ENCODE results near the gene GRIN2A. TPM values are rescaled to one million over a fixed set of nuclear protein-coding genes. Genes with fewer than 3 reads are reported as not detected.

The GRIN2A gene
- total and polyA plus RNA-seq, 2 donors (not counting 1 experiment from before 2014, with no cell fraction given): 0.44 TPM; not detected in 1

DNA sequence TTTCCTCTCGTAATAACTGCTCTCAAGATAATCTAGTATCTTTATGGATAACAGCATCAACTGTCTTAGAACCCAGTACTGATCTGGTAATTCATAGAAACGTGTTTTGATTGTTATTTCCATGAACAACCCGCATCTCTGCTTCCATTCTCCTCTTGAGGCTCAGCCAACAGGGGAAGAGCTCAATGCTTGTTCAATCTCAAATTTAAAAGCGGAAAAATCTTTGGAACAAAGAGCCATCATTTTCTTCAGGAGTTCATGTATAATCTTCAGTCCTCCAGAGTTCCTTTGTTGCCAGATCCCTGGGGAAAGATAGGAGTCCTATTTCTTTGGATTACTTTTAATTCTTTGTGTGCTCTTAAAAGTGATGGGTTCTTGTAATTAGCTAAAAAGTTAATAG, 319.9 kb downstream of the GRIN2A start:
- Mint-ChIP-seq H3K4me1 (no peaks in the 10 kb centered on the region), H3K27me3 (peaks cover 3% of the 10 kb centered on the region), H3K27ac (no peak overlapping the region), H3K9me3 (ENCODE audit: insufficient read depth) (no peaks in the 10 kb centered on the region), H3K4me3 (no peak overlapping the region)
- WGBS (ENCODE audit: insufficient coverage): 80% methylated on average over 1 of the region's 4 CpGs
- intact Hi-C loops (cut with micrococcal nuclease): no loop called here
- H3K27ac ChIP-seq (ENCODE audit: low read length in 2 of 2): no peak overlapping the region
- H3K4me2 ChIP-seq (replicated peaks; ENCODE audit: low read depth, low read length, poor library complexity, severe bottlenecking): no peak overlapping the region
- no peak overlapping the region for H3K4me3 ChIP-seq (ENCODE audit: control extremely low read depth in 1 of 5, extremely low read depth in 1 of 5, insufficient read depth in 1 of 5, low read depth in 2 of 5, low read length in 4 of 5)
- TF ChIP-seq EZH2 (IDR thresholded peaks at IDR 0.05; ENCODE audit: borderline replicate concordance, insufficient read depth, low read depth, low read length, poor library complexity, severe bottlenecking): no peak
- TF ChIP-seq, protein P1, sequence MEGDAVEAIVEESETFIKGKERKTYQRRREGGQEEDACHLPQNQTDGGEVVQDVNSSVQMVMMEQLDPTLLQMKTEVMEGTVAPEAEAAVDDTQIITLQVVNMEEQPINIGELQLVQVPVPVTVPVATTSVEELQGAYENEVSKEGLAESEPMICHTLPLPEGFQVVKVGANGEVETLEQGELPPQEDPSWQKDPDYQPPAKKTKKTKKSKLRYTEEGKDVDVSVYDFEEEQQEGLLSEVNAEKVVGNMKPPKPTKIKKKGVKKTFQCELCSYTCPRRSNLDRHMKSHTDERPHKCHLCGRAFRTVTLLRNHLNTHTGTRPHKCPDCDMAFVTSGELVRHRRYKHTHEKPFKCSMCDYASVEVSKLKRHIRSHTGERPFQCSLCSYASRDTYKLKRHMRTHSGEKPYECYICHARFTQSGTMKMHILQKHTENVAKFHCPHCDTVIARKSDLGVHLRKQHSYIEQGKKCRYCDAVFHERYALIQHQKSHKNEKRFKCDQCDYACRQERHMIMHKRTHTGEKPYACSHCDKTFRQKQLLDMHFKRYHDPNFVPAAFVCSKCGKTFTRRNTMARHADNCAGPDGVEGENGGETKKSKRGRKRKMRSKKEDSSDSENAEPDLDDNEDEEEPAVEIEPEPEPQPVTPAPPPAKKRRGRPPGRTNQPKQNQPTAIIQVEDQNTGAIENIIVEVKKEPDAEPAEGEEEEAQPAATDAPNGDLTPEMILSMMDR (IDR thresholded peaks at IDR 0.05): no peak
- H3K36me3 ChIP-seq (replicated peaks in 1 of 2; ENCODE audit: control extremely low read depth in 1 of 2, control insufficient read depth in 1 of 2, extremely low read depth in 1 of 2, insufficient read depth in 2 of 2, low read length in 1 of 2): no peaks in the 10 kb centered on the region
- no peak overlapping the region for H3K9ac ChIP-seq (ENCODE audit: low read length)
- no peak overlapping the region for H2AFZ ChIP-seq (ENCODE audit: insufficient read depth, low read depth, low read length, poor library complexity, severe bottlenecking)
- H3K9me3 ChIP-seq (ENCODE audit: control extremely low read depth in 1 of 3, control insufficient read depth in 2 of 3, insufficient read depth in 1 of 3, low read length in 2 of 3): no peaks in the 10 kb centered on the region
- no peaks in the 10 kb centered on the region for H4K20me1 ChIP-seq (ENCODE audit: control insufficient read depth, insufficient read depth, low read length, poor library complexity, severe bottlenecking)
- ChIA-PET CTCF (no interaction called here), POLR2A (no interaction called here)
- DNase-seq (no peak), ATAC-seq (ENCODE audit: low read depth) (no peak)
- no peaks in the 10 kb centered on the region for H3K4me1 ChIP-seq (ENCODE audit: control insufficient read depth in 2 of 2, insufficient read depth in 2 of 2, low read length in 2 of 2)
- H3K79me2 ChIP-seq (ENCODE audit: control insufficient read depth, insufficient read depth, low read length): no peaks in the 10 kb centered on the region
- no peaks in the 10 kb centered on the region for H3K27me3 ChIP-seq (replicated peaks in 1 of 4; ENCODE audit: control extremely low read depth in 1 of 4, control insufficient read depth in 3 of 4, insufficient read depth in 4 of 4, low read length in 3 of 4)

DNA sequence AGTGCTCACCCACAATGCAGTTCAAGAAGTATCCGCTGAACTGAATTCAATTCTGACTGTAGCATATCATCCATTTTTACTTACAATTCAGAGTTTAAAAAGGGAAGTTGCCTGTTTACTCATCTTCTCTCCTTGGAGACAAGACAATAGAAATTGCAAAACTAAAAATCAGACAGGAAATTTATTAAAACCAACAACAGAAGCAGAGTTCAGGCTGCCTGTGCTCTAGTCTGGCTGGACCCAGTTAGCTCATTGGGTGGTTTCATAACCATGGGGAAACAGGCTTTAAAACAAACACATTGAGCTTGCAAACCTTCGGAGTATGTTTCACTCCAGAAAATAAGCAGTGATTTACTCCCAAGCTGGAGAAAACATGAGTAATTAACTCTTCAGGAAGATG, 321.4 kb downstream of the GRIN2A start:
- Histone ChIP-seq H3K27ac (ENCODE audit: low read length in 2 of 2) (no peak overlapping the region), H3K4me2 (replicated peaks; ENCODE audit: low read depth, low read length, poor library complexity, severe bottlenecking) (no peak overlapping the region), H3K36me3 (replicated peaks in 1 of 2; ENCODE audit: control extremely low read depth in 1 of 2, control insufficient read depth in 1 of 2, extremely low read depth in 1 of 2, insufficient read depth in 2 of 2, low read length in 1 of 2) (no peaks in the 10 kb centered on the region), H3K4me3 (ENCODE audit: control extremely low read depth in 1 of 5, extremely low read depth in 1 of 5, insufficient read depth in 1 of 5, low read depth in 2 of 5, low read length in 4 of 5) (no peak overlapping the region), H3K27me3 (replicated peaks in 1 of 4; ENCODE audit: control extremely low read depth in 1 of 4, control insufficient read depth in 3 of 4, insufficient read depth in 4 of 4, low read length in 3 of 4) (no peaks in the 10 kb centered on the region), H3K79me2 (ENCODE audit: control insufficient read depth, insufficient read depth, low read length) (no peaks in the 10 kb centered on the region), H3K4me1 (ENCODE audit: control insufficient read depth in 2 of 2, insufficient read depth in 2 of 2, low read length in 2 of 2) (no peaks in the 10 kb centered on the region), H3K9ac (ENCODE audit: low read length) (no peak overlapping the region), H2AFZ (ENCODE audit: insufficient read depth, low read depth, low read length, poor library complexity, severe bottlenecking) (no peak overlapping the region), H3K9me3 (ENCODE audit: control extremely low read depth in 1 of 3, control insufficient read depth in 2 of 3, insufficient read depth in 1 of 3, low read length in 2 of 3) (no peaks in the 10 kb centered on the region), H4K20me1 (ENCODE audit: control insufficient read depth, insufficient read depth, low read length, poor library complexity, severe bottlenecking) (no peaks in the 10 kb centered on the region)
- POLR2A ChIA-PET: no interaction called here
- Mint-ChIP-seq H3K27me3 (peaks cover 3% of the 10 kb centered on the region), H3K4me1 (no peaks in the 10 kb centered on the region), H3K4me3 (no peak overlapping the region), H3K27ac (no peak overlapping the region), H3K9me3 (ENCODE audit: insufficient read depth) (no peaks in the 10 kb centered on the region)
- no CpG with 5 or more reads among the region's 2 CpGs for WGBS (ENCODE audit: insufficient coverage)
- no peak for TF ChIP-seq EZH2 (IDR thresholded peaks at IDR 0.05; ENCODE audit: borderline replicate concordance, insufficient read depth, low read depth, low read length, poor library complexity, severe bottlenecking)
- TF ChIP-seq, protein P1 (IDR thresholded peaks at IDR 0.05): no peak
- CTCF ChIA-PET: no interaction called here
- intact Hi-C loops (cut with micrococcal nuclease): no loop called here
- DNase-seq (no peak), ATAC-seq (ENCODE audit: low read depth) (no peak)
